NK-92 (cell line): Measurements from ENCODE around the gene FOXF2.

Source experiments
- DNase-seq: peaks from one replicate; lab custom pipeline; 2025; ENCODE audit not compliant: unreplicated experiment; lab: John Stamatoyannopoulos, UW

Gene FOXF2

GRCh38 chr6:1390133-1390945, 963 bp downstream of the FOXF2 start:
- DNase-seq = no peak

GRCh38 chr6:1390946-1391799, 1.8 kb downstream of the FOXF2 start:
- DNase-seq = no peak

DNA sequence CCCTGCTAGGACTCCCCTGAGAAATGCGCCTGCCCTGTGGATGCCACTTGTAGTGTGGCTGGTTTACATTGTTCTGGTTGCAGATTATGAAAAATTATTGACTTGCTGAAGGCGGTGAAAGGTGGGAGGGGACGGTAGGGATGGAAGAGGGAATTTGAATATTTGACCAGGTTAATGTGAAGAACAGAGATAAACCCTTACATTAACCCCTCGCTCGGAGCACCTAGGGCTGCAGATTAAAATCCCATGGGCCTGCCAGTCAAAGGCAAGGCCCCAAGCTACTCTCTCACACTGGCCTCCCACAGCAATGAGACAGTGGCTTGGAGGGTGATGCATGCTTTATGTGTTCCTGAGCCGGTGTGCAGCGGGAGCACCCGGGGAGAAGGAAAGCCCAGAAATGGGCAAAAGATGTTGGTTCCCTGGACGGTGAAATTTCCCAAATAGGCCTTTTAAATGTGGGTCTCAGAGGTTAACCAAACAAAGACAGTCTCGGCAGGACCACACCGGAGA, 2.5 kb downstream of the FOXF2 start:
- DNase-seq = no peak

DNA sequence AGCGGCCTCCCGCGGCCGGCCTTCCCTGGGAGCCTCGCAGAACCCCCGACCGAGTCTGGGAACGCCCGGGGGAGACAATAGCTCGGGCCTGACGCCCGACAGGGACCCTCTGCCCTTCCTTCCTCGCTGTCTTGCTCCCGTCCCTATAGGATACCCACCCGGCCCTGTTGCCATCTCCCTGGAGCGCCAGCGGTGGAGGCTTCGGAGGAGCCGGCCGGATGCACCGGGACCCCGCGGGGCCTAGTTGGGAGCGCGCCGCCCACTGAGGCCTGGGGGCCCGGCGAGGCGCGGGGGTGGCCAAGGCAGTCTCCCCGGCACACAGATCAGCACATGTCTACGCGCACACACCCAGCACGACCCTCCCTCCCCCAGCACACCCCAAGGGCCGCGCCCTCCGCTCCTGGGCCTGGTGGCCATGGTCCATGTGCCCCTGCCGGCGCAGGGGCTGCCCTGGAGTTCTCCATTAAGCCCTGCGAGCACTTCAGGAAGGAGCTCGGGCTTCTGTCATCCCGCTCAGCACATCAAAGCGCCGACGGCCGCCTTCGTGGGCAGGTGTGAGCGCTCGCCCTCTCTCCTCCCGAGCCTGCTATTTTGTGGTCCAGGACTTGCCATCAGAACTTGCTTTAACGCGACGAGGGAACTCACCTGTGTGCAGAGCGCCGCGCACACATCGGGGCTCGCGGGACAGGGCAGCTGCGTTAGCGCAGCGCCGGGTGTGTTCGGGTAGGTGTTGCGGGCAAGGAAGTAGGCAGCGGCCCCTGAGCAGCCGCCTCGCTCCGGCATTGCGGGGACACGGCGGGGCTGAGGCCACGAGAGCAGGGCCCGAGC, 3.7 kb downstream of the FOXF2 start:
- no peak for DNase-seq

GRCh38 chr6:1393641-1394283, 4.4 kb downstream of the FOXF2 start:
- no peak for DNase-seq

GRCh38 chr6:1394514-1395463, 5.4 kb downstream of the FOXF2 start:
- no peak for DNase-seq

DNA sequence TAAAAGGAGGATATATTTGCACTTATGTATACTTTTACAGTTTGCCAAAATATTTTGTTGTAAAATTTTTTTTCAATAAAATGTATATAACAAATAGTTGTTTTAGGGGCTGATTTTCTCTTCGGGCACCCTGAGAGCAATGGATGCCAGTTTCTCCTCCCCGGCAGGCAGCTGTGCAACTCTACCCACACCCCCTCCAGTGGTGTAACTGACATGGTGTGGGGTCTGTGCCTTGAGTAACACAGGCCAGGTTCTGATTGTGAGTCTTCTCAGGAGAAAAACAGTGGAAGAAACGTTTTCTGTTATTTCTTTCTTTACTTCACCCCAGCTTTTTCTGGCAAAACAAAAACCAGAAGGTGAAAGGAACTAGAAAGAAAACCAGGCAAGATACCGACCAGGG, 6.1 kb downstream of the FOXF2 start:
- no peak for DNase-seq

GRCh38 chr6:1395941-1396908, 6.8 kb downstream of the FOXF2 start:
- no peak for DNase-seq

DNA sequence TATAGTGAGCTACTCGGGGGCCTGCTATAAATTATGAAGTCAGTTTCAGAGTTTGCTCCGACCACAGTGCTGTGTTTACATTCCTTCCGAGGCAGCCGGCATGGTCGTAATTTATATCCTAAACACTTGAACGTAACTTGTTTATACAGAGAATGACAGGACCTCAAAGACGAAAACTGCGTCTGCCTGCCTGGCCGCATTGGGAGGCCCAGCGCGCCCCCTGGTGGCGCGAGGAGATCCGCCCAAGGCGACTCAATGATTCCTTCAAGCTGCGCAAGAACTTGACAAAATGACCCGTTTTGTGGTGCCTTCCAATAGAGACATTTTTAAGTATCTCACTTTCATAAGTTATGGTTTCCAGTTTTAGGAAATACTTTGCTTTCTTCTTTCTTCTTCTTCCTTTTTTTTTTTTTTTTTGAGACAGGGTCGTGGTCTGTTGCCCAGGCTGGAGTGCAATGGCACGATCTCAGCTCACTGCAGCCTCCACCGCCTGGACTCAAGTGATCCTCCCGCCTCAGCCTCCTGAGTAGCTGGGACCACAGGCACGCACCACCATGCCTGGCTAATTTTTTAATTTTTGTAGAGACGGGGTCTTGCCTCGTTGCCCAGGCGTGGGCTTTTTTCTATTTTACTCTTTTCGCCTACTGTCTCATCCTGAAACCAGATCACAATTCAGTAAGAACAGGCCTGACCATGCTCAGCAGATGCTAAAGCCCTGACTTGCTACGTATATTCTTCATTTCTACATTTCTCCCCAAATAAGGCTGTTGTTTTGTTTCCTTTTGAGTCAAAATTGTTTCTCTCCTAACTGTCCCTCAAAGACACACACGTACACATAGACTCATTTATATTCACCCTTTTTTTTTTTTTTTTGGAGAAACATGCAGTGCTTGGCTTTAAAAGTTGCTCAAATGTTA, 7.8 kb downstream of the FOXF2 start:
- no peak for DNase-seq

- no peak for DNase-seq
Observed at GRCh38 chr6:1399085-1399780, 9.9 kb downstream of the FOXF2 start.

GRCh38 chr6:1400126-1400850, 10.9 kb downstream of the FOXF2 start:
- no peak for DNase-seq

DNA sequence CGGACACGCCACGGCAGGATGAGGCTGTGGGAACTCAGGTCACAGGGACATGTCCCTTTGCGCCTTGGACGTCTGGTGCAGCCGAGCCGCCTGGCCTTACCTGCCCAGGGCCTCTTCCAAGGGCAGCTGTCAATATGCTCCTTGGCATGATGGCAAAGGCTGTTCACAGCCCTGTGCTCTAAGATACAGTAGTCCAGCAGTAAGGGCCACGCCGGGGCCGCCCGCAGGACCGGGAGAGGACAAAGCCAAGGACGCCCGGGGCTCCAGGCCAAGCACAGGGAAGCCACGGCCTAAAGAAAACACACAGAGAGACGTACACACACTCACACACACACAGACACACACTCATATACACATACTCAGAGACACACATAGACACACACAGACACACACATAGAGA, 13.0 kb downstream of the FOXF2 start:
- DNase-seq = no peak

GRCh38 chr6:1402868-1403267, 13.5 kb downstream of the FOXF2 start:
- DNase-seq = no peak

DNA sequence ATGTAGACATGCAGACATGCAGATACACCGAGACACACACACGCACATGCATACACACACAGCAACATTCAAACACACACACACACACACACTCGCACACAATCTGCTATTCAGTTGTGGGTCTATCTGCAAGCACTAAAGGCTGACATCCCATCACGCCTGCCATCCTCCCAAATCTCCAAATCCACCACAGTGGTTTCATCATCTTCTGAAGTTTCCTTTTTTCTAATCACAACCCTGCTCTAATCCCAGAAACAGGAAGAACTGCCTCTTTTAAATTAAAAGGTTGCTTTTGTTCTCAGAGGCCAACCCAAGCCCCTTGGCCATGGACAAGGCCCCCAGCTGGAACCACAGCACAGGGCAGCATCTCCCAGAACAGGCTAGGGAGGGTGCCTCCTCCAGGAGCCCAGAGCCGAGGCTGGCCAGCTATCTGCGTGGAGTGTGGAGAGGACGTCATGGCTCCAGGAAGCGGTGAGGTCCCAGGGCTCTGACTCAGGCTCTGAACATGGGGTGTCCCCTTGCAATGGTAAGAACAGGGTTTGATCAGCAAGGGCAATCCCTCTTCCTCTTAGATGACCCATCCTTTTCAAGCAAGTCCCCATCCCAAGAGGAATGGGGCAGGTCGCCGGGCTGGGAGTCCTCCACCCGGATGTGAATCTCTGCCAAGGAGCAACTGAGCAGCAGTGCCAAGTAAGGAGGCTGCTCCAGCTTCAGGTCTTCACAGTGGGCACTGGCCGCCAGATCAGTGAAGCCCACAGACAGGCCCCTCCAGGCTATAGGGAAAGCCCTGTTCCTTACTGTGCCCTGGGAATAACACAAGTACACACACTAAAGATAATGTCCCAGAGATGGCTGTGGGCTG, 14.7 kb downstream of the FOXF2 start:
- no peak for DNase-seq

DNA sequence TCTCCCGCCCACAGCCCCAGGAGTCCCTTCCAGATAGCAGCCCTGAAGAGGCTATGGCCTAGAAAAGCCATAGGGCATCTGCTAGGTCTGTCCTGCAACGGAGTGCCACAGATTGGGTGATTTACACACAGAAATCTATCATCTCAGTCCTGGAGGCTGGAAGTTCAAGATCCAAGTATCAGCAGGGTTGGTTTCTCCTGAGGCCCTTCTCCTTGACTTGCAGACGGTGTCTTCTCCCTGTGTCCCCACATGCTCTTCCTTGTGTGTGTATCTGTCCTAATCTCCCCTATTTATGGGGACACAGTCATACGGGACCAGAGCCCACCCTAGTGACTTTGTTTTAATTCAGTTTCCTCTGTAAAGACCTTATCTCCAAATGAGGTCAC, 15.3 kb downstream of the FOXF2 start:
- no peak for DNase-seq
